Spleen (tissue), 11 donors: ENCODE results near the gene TSFM. TPM values are rescaled to one million over a fixed set of nuclear protein-coding genes. Genes with fewer than 3 reads are reported as not detected.

Experiments
- DNase-seq: peaks from one replicate; pipeline ENCODE4 v3.0.0-alpha.2; 2020
- H3K27ac ChIP-seq, 8 donors: fragments of 200-600 bp; sonication (generic) in 7 of 8; 1 replicate in 4 of 8; 2 replicates in 4 of 8; pipeline versions ENCODE4 v1.5.0 to v1.8.0; 2016 to 2021; ENCODE audit warnings: inconsistent platforms in 4 of 8, mild to moderate bottlenecking in 4 of 8, moderate library complexity in 1 of 8
- H3K27me3 ChIP-seq, 7 donors: fragments of 200-600 bp; sonication (generic) in 6 of 7; replicated peaks in 1 of 7; 1 replicate in 4 of 7; 2 replicates in 3 of 7; pipeline versions ENCODE4 v1.5.0 to v1.8.0; 2016 to 2021; ENCODE audit warnings: inconsistent platforms in 3 of 7, mild to moderate bottlenecking in 1 of 7
- H3K36me3 ChIP-seq, 6 donors: fragments of 200-600 bp; sonication (generic) in 5 of 6; 1 replicate in 4 of 6; 2 replicates in 2 of 6; pipeline versions ENCODE4 v1.5.0 to v1.8.0; 2016 to 2021; ENCODE audit warnings: inconsistent platforms in 2 of 6
- H3K4me1 ChIP-seq, 6 donors: fragments of 200-600 bp; sonication (generic) in 5 of 6; 1 replicate in 3 of 6; 2 replicates in 3 of 6; pipeline versions ENCODE4 v1.5.0 to v1.8.0; 2016 to 2021; ENCODE audit warnings: inconsistent platforms in 3 of 6
- H3K4me3 ChIP-seq, 8 donors: fragments of 200-600 bp; sonication (generic) in 7 of 8; 1 replicate in 4 of 8; 2 replicates in 4 of 8; pipeline versions ENCODE4 v1.5.0 to v1.8.0; 2016 to 2021; ENCODE audit warnings: inconsistent platforms in 4 of 8, mild to moderate bottlenecking in 4 of 8, moderate library complexity in 2 of 8
- H3K9me3 ChIP-seq, 8 donors: fragments of 200-600 bp; sonication (generic) in 7 of 8; 1 replicate in 4 of 8; 2 replicates in 4 of 8; pipeline versions ENCODE4 v1.5.0 to v1.8.0; 2016 to 2021; ENCODE audit warnings: inconsistent platforms in 4 of 8
- CTCF ChIP-seq, 11 experiments: fragments of 200-600 bp in 7 of 11; fragments of 450-650 bp in 4 of 11; sonication (generic) in 4 of 11; IDR thresholded peaks in 8 of 11; conservative IDR thresholded peaks in 3 of 11; 1 replicate in 7 of 11; 2 replicates in 4 of 11; pipeline versions ENCODE4 v1.4.0 to v1.8.0; 2016 to 2021; ENCODE audit warnings: antibody characterized with exemption in 11 of 11, inconsistent platforms in 4 of 11, mild to moderate bottlenecking in 1 of 11
- POLR2A ChIP-seq, 3 donors: fragments of 450-650 bp; IDR thresholded peaks; one replicate each; pipeline ENCODE4 v1.5.1; 2017; ENCODE audit warnings: antibody characterized with exemption in 3 of 3, mild to moderate bottlenecking in 1 of 3
- POLR2AphosphoS5 ChIP-seq, 3 donors: sonication (generic); formaldehyde crosslinking; IDR thresholded peaks; one replicate each; pipeline ENCODE4 v1.5.1; 2017; ENCODE audit warnings: antibody characterized with exemption in 3 of 3
- WGBS, 5 donors: extraction: QIAGEN DNeasy Blood & Tissue Kit in 3 of 5; methylation state at CpG; one replicate each; pipeline versions ENCODE4 v1.1.5 to v1.1.7; 2013 to 2018; 5-methylcytosine and 5-hydroxymethylcytosine counted together
- intact Hi-C: fragments of 100-400 bp; cut with DNase I; formaldehyde crosslinking; loops from one replicate; pipeline ENCODE4 v1.15.0; 2023; ENCODE audit warnings: low total_unique reads
- polyA plus RNA-seq, 3 donors: library from polyadenylated mRNA; stranded (reverse); fragments of 200-250 nt; gene quantifications; one replicate each; pipeline ENCODE4 v1.2.1, GENCODE V29; 2013
- total RNA-seq, 7 donors: library from RNA; depleted of rRNA in 3 of 7; stranded (reverse); fragments of >200 nt in 3 of 7; fragmentation: NEBNext Ultra II Directional in 4 of 7; extraction: Animal tissue kit (Norgen Biotek cat#: 25700) in 4 of 7; gene quantifications; one replicate each; pipeline versions ENCODE4 v1.1.0 to v1.2.1, GENCODE V29; 2016 to 2021
- donor health status: healthy with polysubstance abuse.
- donor health status: DM: no; HTN: no; CAD: no; lungs with moderate emphysema.
- donor health status: DM: no; HTN: no; CAD: no.
- donor health status: Bipolar disorder and iron deficiency.
- donor health status: healthy.
- donor health status: DM: no; HTN: no; CAD: no.
- donor health status: DM: yes; HTN: yes; CAD: no.

Gene TSFM
- total and polyA plus RNA-seq, 10 donors = 13.2 to 38.2 (median 18.1) TPM

GRCh38 chr12:57808351-57808750 is 25.8 kb downstream of the TSFM start:
- WGBS, 5 donors = 90 to 98% (median 94%) methylated on average over 5 of the region's 5 CpGs
- H3K4me3 ChIP-seq = no peak overlapping the region
- intact Hi-C loops = loop anchor here (10.0 kb wide), 1 partner anchor 96 kb away; no protein-coding TSS in a partner anchor

GRCh38 chr12:57809425-57809824 is 26.8 kb downstream of the TSFM start:
- no peak for DNase-seq
- 77 to 94% (median 92%) methylated on average over 3 of the region's 3 CpGs for WGBS, 5 donors

More at GRCh38 chr12:57808351-57808750, 25.8 kb downstream of the TSFM start:
- no peak for DNase-seq
- Histone ChIP-seq H3K27me3 (no peaks in the 10 kb centered on the region), H3K9me3 (no peaks in the 10 kb centered on the region), H3K36me3 (peaks cover 0 to 91% (median 40%) of the 10 kb centered on the region in 6 donors), H3K27ac (no peak overlapping the region), H3K4me1 (no peaks in the 10 kb centered on the region)
- TF ChIP-seq POLR2AphosphoS5 (IDR thresholded peaks at IDR 0.05) = no peak
- TF ChIP-seq CTCF (IDR thresholded peaks at IDR 0.05 in 8 of 11, conservative IDR thresholded peaks at IDR 0.05 in 3 of 11) = no peak
- no peak for TF ChIP-seq POLR2A (IDR thresholded peaks at IDR 0.05)

GRCh38 chr12:57810450-57810849 is 27.9 kb downstream of the TSFM start:
- TF ChIP-seq POLR2A (IDR thresholded peaks at IDR 0.05) = no peak
- no peak for TF ChIP-seq CTCF (IDR thresholded peaks at IDR 0.05 in 8 of 11, conservative IDR thresholded peaks at IDR 0.05 in 3 of 11)
- TF ChIP-seq POLR2AphosphoS5 (IDR thresholded peaks at IDR 0.05) = no peak
- Histone ChIP-seq H3K36me3 (peaks cover 0 to 74% (median 40%) of the 10 kb centered on the region in 6 donors), H3K9me3 (no peaks in the 10 kb centered on the region), H3K27me3 (no peaks in the 10 kb centered on the region), H3K4me3 (no peak overlapping the region), H3K4me1 (peaks cover 0 to 16% (median 2%) of the 10 kb centered on the region in 6 donors), H3K27ac (no peak overlapping the region)
- peak; percentile 25 for DNase-seq
- intact Hi-C loops = no loop called here
- WGBS, 5 donors = 85 to 97% (median 93%) methylated on average over 5 of the region's 5 CpGs

More at GRCh38 chr12:57809425-57809824, 26.8 kb downstream of the TSFM start:
- no peak overlapping the region for H3K4me3 ChIP-seq
- no peaks in the 10 kb centered on the region for H3K9me3 ChIP-seq
- intact Hi-C loops = loop anchor here (10.0 kb wide), 1 partner anchor 95 kb away; no protein-coding TSS in a partner anchor
- peaks cover 0 to 8% (median 0%) of the 10 kb centered on the region in 6 donors for H3K4me1 ChIP-seq
- peaks cover 0 to 83% (median 40%) of the 10 kb centered on the region in 6 donors for H3K36me3 ChIP-seq
- TF ChIP-seq CTCF (IDR thresholded peaks at IDR 0.05 in 8 of 11, conservative IDR thresholded peaks at IDR 0.05 in 3 of 11) (no peak), POLR2A (IDR thresholded peaks at IDR 0.05) (no peak), POLR2AphosphoS5 (IDR thresholded peaks at IDR 0.05) (no peak)
- H3K27ac ChIP-seq = no peak overlapping the region
- H3K27me3 ChIP-seq = no peaks in the 10 kb centered on the region

GRCh38 chr12:57811028-57811755 is 28.6 kb downstream of the TSFM start:
- H3K36me3 ChIP-seq = peaks cover 0 to 70% (median 40%) of the 10 kb centered on the region in 6 donors
- intact Hi-C loops = no loop called here

More at GRCh38 chr12:57811028-57811755, 28.6 kb downstream of the TSFM start:
- Histone ChIP-seq H3K27ac (no peak overlapping the region), H3K4me1 (peaks cover 0 to 23% (median 6%) of the 10 kb centered on the region in 6 donors), H3K27me3 (no peaks in the 10 kb centered on the region), H3K4me3 (no peak overlapping the region), H3K9me3 (no peaks in the 10 kb centered on the region)
- 87 to 96% (median 93%) methylated on average over 7 to 10 of the region's 10 CpGs for whole genome bisulfite sequencing, 5 donors
- peak; percentile 47 for DNase-seq
- TF ChIP-seq CTCF (IDR thresholded peaks at IDR 0.05 in 8 of 11, conservative IDR thresholded peaks at IDR 0.05 in 3 of 11) (no peak), POLR2A (IDR thresholded peaks at IDR 0.05) (no peak), POLR2AphosphoS5 (IDR thresholded peaks at IDR 0.05) (no peak)
